HG03571 (cell line): ENCODE data around the gene WNT10A.

Experiments used
- ATAC-seq: cut with Tn5 transposase; IDR thresholded peaks from one replicate; pipeline ENCODE4 v1.9.1; 2021; ENCODE audit not compliant: unreplicated experiment

Gene WNT10A

DNA sequence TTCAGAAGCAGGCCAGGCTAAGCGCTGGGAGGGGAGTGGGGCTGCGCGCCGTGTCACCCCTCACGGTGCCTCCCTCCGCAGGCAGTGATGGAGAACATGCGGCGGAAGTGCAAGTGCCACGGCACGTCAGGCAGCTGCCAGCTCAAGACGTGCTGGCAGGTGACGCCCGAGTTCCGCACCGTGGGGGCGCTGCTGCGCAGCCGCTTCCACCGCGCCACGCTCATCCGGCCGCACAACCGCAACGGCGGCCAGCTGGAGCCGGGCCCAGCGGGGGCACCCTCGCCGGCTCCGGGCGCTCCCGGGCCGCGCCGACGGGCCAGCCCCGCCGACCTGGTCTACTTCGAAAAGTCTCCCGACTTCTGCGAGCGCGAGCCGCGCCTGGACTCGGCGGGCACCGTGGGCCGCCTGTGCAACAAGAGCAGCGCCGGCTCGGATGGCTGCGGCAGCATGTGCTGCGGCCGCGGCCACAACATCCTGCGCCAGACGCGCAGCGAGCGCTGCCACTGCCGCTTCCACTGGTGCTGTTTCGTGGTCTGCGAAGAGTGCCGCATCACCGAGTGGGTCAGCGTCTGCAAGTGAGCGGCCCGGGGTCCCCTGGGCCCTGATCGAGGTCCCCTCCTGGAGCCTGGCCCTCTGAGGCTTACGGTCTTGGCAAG, 12.2 kb downstream of the WNT10A start:
- ATAC-seq: peak; percentile 45

- no peak for ATAC-seq
Observed at GRCh38 chr2:218893349-218894150, 12.9 kb downstream of the WNT10A start.

DNA sequence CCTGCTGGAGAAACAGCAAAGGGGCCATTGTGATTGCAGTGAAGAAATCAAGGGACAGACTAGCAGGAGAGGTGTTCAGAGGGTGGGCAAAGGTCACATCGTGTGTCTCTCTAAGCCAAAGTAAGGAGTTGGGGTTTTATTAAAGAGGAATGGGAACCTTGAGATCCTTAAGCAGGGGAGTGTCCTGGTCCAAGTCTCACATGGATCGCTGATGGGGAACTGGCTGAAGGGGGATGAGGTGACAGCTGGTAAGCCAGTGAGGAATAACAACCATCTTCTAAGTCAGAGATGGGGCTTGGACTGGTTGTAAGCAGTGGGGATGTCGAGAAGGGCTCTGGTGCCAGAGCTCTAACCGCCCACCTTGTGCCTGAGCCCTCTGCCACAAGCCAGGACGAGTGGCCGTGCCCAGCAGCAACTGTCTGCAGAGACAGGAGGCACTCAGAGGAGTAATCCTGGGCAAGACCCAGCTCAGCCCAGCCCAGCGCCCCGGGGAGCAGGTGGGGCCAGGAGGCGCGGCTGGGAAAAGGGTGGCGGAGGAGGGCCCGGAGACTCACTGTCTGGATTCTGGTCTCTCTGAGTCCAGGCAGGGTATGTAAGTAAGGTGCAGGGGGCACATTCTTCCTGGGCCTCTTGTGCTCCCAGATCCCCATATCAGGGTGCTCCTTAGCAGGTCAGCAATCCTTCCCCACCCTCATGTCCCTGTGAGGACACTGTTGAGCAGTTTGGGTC, 13.7 kb downstream of the WNT10A start:
- ATAC-seq: no peak

GRCh38 chr2:218894880-218895157, 14.2 kb downstream of the WNT10A start:
- no peak for ATAC-seq

GRCh38 chr2:218895326-218895725, 14.7 kb downstream of the WNT10A start:
- no peak for ATAC-seq

DNA sequence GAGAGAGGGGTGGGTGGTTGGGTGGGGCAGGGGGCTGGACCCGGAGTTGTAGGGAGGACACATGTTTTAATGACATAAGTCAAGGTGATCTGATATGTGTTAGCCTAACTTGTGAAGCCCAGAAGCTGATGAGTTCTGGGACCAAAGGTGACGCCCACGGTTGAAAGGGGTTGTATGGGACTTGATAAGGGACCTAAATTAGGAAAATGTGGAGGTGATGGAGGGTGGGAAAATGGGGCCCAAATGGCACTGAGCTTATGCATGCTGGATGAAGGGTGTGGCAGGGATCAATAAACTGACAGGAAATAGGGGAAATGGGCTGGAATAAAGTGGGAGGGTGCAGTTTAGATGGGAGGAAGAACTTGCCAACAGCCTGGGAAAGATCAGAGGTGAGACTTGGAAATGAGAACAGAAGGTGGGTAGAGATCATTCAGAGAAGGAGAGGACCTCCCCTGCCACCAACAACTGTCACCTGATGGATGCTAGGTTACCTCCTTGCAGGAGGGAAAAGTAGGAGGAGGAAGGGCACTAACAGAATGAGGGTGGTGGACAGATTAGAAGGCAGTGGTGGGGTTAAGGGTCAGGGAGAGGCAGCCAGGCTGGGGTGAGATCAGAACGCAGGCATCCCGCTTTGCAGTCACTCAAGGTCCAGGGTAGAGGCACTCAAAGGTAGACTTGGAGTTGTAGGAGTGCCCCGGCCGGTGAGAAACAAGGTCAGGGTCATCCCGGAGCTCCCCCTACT, 15.3 kb downstream of the WNT10A start:
- ATAC-seq: peak; percentile 8

DNA sequence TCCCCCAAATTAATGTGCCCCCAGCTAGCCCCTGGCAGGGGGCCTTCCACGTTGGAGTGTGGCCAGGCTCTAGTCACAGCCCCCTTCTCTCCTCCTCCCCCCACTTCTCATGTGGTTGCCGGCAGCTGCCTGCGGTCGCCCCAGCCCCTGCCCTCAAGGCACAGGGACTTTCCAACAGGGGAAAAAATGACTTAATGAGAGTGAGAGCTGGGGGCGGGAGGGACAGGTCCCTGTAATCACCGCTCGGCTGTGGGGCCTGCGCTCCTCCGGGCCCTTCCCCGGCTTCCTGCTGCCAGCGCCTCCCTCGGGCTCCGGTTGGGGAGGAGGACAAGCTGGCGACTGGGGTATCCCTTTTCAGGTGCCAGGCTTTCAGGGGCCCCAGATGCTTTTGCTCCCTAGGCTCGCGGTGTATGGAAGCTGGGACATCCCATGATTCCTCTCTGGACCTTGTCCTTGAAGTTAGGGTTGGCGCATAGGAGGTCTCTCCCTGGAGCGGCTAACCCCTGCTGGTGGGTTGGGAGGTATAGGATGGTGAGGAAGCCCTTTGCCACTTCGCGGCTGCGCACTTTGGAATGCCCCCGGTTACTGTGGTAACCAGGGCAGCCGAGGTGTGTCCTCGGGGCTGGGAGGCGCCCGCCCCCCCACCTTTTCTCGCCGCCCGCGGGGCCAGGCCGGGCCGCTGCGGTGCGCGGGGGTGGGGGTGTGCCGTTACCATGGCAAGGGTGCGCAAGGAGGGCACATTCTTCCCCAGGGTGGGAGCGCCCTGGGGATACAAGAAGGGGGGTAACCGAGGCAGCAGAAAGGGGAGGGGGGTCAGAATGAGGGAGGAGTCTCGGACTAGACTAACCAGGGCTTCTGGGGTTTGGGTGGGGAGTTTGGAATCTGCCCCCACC, 16.1 kb downstream of the WNT10A start:
- peak; percentile 52 for ATAC-seq

- no peak for ATAC-seq
Observed at GRCh38 chr2:218897394-218898108, 16.9 kb downstream of the WNT10A start.

- ATAC-seq: peak; percentile 47
Observed at GRCh38 chr2:218898109-218898878, 17.6 kb downstream of the WNT10A start.

- ATAC-seq: no peak
Observed at GRCh38 chr2:218899147-218899546, 18.5 kb downstream of the WNT10A start.

- no peak for ATAC-seq
Observed at GRCh38 chr2:218902427-218902826, 21.8 kb downstream of the WNT10A start.

DNA sequence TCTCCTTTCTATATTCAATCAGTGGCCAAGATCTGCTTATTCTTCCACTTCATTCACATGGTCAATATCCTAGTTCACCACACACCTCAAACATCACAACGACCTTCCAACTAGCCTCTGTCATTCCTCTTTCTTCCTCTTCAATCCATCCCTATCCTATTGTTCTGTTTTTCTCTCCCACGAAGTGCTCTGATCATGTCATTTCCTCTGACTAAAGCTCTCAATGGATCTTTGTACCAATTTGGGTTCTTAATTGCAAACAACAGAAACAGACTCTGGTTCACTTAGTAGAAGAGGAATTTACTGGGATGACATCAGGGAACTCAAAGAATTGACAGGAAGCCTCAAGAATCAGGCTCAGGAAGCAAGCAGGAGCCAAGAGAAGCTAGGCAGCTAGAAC, 23.5 kb downstream of the WNT10A start:
- ATAC-seq: no peak

- ATAC-seq: peak; percentile 90
Observed at GRCh38 chr2:218908721-218909619, 28.3 kb downstream of the WNT10A start.

GRCh38 chr2:218910741-218911140, 30.1 kb downstream of the WNT10A start:
- no peak for ATAC-seq

- ATAC-seq: no peak
Observed at GRCh38 chr2:218920504-218920903, 39.9 kb downstream of the WNT10A start.

- no peak for ATAC-seq
Observed at GRCh38 chr2:218924757-218925156, 44.1 kb downstream of the WNT10A start.

- ATAC-seq: no peak
Observed at GRCh38 chr2:218925434-218925833, 44.8 kb downstream of the WNT10A start.

GRCh38 chr2:218927422-218927821, 46.8 kb downstream of the WNT10A start:
- no peak for ATAC-seq
